Activated CD8-positive, alpha-beta memory T cell treated with anti-CD3 and anti-CD28 coated beads for 36 hours (primary cell): ENCODE measurements around the gene CAMTA1. TPM values are rescaled to one million over a fixed set of nuclear protein-coding genes. Genes with fewer than 3 reads are reported as not detected.

Source experiments
- CTCF ChIA-PET: fragments of 350-600 bp; sonication (Branson Sonifier 250); formaldehyde crosslinking; loops from one replicate; lab custom pipeline; 2021; ENCODE audit warnings: antibody characterized with exemption; lab: Charles Lee
- POLR2A ChIA-PET: fragments of 350-600 bp; sonication (Branson Sonifier 250); formaldehyde crosslinking; loops from one replicate; lab custom pipeline; 2021; ENCODE audit warnings: antibody characterized with exemption; lab: Charles Lee
- total RNA-seq, 2 experiments: library from RNA; stranded (reverse); gene quantifications; one replicate each; pipeline ENCODE4 v1.2.3, GENCODE V29; 2021

The CAMTA1 gene
- total RNA-seq, 2 experiments from 2014 or later = 66.5 to 72.5 TPM

DNA sequence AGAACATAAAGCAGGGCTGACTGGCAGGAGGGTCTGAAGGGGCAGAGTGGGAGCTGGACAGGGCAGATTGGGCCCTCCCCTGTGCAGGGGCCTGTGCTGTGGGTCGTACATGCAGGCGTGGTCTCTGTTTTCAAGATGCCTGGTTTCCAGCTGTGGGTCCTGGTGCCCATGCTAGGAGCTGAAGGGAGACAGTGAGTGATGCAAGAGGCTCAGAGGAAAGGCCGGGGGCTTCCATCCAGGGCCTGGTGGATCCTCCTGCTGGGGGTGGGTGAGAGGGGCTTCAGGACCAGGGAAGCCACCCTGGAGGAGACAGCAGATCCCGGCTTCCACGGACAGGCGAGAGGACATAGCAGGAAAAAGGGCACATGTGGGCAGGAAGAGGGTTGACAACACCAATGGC is 636.8 kb downstream of the CAMTA1 start:
- CTCF ChIA-PET = no interaction called here
- POLR2A ChIA-PET = no interaction called here

DNA sequence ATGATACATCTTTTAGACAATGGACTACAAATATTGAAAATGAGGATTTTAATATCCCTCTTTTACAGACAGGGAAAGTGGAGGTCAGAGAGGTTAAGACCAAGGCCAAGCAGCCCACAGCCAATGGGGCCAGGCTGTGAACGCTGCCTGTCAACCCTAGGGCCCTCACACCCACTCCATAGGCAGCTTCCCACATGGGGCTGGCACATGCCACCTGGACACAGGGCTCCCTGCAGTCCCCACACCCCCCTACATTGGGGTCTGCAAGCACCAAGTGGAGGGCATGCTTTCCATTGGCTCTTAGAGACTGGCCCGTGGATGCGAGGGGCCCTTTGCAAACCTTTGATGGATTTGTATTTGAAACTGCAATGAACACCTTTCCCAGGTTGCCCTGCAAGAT is 637.3 kb downstream of the CAMTA1 start:
- ChIA-PET POLR2A (no interaction called here), CTCF (no interaction called here)

DNA sequence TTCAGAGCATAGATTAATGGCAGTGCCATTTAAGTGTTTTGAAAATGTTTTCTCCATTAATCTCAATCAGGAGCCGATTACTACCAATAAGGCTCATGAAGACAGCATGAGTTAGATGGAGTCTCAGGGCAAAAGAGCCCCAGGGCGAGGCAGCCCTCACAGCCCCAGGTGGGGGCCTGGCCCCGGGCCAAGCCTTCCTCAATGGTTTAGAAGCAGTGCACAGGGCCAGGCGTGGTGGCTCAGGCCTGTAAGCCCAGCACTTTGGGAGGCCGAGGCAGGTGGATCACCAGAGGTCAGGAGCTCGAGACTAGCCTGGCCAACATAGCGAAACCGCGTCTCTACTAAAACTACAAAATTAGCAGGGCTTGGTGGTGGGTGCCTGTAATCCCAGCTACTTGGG is 637.7 kb downstream of the CAMTA1 start:
- ChIA-PET POLR2A (no interaction called here), CTCF (no interaction called here)

DNA sequence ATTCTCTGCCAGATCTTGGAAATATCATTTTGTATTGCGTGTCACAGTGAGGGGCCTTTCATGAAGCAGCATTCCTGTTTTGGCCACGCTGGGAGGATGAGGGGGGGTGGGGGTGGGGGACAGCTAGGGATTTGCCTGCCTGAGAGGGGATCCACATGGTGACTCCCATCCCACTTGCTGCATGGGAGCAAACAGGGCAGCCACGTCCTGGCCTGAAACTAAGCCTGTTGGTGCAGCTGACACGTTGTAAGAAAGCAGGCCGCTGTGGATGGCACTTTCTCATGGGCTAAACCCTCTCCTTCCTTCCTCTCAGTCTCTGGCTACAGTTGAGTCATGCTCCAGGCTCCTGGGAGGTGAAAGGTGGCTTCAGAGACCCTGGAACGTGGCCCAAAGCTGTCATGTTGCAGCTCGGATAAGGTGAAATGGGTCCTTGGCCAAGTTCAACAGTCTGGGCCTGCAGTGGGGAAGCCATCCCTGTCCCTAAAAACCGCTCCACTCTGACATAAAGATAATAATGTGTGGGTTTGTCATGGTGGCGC is 639.2 kb downstream of the CAMTA1 start:
- ChIA-PET POLR2A (no interaction called here), CTCF (no interaction called here)

DNA sequence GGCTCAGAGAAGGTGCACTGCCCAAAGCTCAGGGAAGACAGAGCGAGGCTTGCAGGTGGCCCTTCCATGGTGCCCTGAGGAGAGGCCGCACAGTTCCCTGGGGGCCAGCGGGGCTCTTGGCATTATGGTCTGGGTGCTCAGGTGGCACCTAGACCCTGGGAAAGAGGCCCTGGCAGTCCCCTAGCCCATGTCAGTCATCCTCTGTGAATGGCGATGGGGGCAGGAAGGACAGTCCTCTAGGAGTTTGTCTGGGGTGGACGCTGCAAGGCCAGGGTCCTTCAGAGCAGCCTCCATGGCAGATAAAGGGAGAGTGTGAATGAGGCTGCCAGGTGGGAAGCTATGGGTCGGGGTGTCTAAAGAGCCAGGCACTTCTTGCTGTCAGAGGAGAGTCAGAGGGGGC is 640.0 kb downstream of the CAMTA1 start:
- ChIA-PET POLR2A (no interaction called here), CTCF (no interaction called here)

DNA sequence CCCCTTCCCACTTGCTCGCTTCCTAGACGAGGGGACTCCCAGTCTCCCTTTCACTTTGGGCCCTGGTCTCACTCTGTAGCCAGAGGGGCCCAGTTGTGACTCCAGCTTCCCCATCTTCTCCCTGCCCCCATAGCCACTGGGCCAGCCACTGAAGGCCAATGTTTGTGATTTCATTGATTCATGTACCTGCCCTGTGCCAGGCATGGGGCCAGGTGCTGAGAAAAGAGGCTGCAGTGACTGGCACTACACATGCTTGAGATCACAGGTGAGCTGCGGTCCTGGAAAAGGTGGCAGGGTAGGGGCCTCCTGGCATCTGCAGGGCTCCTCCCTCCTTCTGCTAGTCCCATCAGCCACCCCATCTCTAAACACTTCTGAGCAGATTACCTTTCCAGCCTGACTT is 640.5 kb downstream of the CAMTA1 start:
- ChIA-PET POLR2A (no interaction called here), CTCF (no interaction called here)

DNA sequence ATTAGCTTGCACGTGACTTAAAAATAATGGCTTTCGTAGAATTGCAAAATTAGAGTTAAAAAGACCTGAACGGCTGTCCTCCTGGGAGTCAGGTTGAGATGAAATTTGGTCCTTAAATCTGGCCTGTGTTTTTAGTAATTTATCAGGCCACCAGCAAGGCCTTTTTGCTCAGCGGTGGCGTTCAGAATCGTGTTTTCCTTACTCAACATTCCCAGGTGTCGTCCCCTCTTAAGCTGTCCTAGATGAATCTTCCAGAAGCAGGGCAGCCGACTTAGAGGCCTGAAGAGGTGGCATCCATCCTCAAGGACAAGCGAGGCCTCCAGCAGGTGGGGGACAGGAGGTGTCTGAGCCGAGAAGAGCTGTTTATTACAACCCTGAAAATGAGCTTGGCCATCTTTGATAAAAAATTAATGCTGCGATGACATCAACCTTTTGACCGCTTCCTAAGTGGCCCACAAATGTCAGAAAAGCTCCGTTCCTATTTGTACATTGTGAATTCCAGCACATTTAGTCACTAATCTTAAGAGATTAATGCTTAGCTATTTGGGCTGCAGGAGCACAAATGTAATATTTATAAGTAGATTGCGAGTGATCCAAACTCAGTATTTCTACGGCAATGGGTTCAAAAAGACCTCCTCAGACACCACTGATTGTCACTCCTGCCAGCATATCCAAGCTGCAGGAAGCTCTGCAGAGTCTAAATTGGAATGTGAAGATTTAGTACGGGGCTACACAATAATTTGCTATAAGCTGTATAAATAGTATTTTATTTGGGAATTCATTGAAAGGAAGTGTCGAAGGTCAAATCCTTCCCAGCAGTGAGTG is 641.7 kb downstream of the CAMTA1 start:
- ChIA-PET CTCF (no interaction called here), POLR2A (no interaction called here)

DNA sequence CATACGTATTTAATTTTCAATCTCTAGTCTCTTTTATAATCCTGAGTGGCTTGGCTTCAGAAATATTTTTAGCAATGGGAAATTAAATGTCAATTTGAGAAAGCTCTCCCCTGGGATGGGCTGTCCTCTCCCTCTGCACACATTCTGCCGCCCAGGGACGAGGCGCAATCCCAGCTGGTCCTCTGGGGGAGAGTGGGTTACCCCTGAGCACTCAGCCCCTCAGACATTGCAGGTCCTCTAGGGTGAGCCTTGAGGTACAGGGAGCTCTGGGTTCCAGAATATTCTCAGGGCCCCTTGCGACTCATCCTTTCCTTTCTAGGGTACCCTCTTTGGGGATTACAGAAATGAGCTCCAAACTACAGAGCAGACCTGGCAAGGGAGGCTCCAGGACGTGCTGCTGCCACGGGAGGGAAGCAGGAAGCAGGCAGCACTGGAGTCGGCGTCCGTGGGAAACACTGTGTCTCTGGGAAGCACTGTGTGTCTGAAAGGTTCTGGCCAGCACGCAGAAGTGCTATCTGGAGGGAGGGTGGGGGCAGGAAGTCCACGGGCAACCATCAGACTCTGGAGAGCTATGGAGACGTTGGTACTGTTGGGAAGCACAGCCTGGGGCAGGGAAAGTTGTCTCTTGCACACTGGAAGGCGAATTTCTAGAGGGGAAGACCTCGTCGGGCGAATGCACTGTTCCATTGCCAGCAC is 642.5 kb downstream of the CAMTA1 start:
- POLR2A ChIA-PET = no interaction called here
- CTCF ChIA-PET = no interaction called here

DNA sequence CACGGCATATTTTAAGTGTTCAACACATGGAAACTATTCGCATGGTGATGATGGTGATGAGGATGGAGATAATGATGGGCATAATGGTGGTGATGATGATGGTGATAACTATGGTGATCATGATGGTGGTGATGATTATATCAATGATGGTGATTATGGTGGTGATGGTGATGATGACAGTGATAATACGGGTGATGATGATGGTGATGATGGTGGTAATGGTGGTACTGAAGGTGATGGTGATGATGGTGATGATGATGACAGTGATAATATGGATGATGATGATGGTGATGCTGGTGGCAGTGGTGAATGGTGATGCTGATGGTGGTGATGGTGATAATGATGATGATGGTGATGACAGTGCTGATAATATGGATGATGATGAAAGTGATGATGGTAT is 644.0 kb downstream of the CAMTA1 start:
- POLR2A ChIA-PET = no interaction called here
- CTCF ChIA-PET = no interaction called here

DNA sequence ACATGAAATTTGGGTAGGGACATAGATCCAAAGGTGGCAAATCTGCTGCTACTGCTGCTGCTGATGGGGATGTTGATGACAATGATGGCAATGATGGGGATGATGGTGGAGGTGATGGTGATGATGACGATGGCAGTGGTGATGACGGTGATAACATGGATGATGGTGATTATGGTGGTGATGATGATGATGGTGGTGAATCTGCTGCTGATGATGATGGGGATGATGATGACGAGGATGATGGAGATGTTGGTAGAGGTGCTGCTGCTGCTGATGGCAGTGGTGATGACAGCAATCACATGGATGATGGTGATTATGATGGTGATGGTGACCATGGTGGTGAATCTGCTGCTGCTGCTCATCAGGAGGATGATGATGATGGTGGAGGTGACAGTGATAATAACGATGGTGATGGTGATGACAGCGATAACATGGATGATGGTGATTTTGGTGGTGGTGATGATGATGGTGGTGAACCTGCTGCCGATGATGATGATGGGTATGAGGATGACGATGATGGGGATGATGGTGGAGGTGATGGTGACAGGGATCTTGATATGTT is 644.9 kb downstream of the CAMTA1 start:
- ChIA-PET POLR2A (no interaction called here), CTCF (no interaction called here)

DNA sequence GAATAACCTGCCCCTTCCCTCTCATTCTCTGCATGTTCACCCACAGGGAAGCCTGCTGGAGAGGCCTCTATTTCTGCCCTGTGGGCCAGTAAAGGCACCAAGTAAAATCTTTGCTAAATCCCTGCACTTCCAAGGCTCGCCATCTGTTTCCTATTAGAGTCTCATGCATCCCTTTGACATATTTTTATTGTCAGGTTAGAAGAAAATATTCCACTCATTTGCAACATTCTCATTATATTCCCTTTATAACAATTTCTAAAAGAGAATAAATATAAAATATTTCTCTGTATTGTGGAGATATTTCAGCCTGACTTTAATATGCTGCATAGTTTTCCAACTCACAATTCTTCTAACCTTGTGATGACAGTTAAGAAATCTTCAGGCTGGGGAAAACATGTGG is 645.4 kb downstream of the CAMTA1 start:
- POLR2A ChIA-PET = no interaction called here

DNA sequence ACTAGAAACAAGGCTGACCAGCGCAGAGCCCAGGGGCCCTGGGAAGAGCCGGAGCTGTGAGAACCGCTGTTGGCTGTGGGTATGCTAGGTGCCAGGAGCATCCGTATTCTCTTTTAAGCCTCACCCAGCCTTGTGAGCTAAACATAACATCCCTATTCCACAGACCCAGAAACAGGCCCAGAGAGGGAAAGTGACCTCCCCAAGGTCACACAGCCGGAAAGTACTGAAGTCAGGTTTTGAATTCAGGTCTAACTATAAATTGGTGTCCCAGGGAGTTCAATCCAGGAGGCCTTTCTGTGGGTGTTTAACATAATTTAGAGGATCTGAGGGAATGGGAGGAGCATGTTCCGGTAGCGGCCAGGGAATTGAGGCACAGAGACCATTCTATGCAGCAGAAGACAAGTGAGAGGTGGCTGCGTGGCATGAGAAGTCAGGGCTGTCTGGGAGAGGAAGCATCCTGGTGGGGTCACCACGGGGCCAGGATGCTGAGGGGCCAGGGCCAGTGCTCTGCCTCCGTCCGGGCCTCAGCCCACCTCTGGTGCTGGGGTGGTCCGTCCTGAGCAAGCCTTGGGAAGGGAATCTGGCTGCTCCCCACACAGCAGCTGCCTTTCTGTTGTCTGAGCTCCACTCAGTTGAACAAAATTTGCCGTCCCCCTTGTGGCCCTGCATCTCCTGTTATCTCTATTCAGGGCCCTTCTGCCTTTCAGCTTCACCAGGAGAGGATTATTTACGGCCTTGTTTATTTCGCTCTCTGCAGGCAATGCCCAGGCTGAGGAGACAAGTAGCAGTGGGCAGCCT is 647.0 kb downstream of the CAMTA1 start:
- ChIA-PET CTCF (no interaction called here), POLR2A (no interaction called here)

More for the DNA sequence above, 645.4 kb downstream of the CAMTA1 start:
- CTCF ChIA-PET = no interaction called here

DNA sequence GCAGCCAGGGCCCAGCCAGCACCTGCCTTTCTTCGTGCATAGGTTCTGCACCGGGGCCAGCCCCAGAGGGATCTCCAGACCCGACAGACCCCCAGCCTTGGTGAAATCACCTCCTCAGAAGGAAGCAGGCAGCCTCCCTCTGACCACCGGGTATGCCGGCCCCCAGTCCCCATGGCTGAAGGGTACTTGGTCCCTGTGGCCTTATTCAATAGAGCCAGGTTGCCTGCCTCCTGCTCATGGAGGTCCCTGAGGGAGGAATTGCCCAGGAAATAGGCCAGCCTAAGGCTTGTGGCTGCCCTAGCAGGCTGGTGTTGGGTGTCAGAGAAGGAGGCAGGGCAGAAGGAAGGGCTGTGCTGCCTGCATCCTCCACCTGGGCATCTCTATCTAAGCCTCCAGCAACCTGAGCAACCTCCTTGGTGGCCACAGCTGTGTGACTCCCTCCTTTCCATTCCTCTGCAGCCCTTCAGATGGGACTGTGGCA is 647.7 kb downstream of the CAMTA1 start:
- CTCF ChIA-PET = no interaction called here
- POLR2A ChIA-PET = no interaction called here

DNA sequence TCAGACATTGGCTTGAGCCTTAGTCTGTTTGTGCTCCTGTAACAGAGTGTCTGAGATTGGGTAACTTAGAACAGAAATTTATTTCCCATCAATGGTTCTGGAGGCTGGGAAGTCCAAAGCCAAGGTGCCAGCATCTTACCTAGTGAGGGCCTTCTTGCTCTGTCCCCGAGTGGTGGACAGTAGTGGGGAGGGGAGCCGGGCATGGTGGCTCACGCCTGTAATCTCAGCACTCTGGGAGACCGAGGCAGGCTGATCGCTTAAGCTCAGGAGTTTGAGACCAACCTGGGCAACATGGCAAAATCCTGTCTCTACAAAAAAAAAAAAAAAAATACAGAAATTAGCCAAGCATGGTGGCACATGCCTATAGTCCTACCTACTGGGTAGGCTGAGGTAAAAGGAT is 649.3 kb downstream of the CAMTA1 start:
- ChIA-PET CTCF (interaction anchor here (0.7 kb wide), 1 partner anchor 191 kb away, joined by 4 read pairs; no protein-coding TSS in a partner anchor), POLR2A (no interaction called here)

DNA sequence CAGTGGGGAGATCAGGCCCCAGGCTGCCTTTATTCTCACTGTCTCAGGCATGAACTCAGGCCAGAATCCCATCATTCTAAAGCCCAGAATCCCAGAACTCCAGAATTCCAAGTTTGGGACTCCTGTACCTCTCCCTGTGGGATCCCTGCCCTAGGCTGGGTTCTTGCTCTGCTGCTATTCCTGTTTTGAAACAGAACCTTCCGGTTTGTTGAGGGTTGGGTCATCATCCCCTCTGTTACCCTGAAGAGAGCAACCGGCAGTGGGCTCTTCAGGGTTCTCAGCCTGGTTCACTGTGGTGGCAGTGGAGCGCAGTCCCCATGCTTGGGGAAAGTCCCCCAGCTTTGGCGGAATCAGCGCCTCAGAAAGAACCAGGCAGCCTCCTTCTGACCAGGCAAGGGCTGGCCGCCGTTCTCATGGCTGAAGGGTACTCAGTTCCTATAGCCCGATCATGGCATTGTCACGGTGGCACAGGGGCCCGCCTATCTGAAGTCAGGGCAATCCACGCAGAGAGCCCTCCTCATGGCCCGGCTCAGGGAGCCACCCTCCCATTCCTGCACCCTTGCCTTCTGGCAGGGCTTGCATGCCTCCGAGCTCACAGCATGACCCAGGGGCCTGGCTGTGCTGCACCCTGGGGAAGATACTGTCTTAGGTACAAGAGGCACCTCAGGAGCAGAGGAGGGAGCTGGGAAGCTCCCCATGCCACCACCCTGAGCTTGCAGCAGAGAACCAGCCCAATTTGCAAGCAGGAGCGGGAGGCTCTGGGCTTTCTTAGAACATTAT is 650.2 kb downstream of the CAMTA1 start:
- ChIA-PET POLR2A (no interaction called here), CTCF (no interaction called here)

DNA sequence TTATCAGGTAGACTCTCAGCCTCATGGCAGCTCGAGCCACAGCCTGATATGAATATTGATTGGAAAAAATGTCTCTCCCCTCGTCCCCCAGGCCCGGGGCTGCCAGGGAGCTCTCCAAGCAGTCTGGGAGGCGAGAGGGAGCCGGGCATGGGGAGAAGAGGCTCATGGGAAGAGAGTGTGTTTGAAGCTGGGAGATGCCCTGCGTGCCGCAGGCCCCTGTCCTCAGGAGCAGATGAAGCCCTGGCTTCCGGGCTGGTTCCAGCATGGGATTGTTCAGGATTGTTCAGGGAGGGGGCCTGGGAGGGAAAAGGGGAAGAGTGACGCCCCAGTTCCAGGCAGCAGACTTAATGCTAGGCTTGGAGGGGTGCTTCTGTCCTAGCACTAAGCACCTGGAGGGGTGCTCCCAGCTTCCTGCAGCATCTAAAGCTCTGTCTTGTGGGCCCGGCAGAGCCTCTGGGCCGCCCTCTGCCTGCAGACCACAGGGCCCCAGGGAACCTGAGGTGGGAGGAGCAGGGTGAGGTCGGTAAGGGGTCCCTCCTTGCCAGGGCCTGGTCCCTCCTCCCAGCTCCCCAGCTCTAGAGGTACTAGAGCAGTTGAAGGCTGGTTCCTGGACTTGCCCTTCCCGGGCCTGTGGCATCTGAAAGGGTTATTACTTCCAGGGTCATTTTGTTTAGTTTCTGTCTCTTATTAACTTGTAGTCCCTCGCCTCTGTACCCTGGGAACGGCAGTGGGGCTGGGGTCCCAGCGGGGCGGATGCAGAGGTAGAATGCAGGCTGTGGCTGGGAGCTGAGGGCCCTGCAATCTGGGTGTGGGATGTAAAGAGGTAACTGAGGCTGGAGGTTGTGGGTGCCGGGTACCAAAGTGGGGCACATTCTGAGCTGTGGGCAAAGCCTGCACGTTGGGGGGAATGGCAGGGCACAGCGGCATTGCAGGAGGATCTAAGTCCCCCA is 651.1 kb downstream of the CAMTA1 start:
- ChIA-PET CTCF (no interaction called here), POLR2A (no interaction called here)

DNA sequence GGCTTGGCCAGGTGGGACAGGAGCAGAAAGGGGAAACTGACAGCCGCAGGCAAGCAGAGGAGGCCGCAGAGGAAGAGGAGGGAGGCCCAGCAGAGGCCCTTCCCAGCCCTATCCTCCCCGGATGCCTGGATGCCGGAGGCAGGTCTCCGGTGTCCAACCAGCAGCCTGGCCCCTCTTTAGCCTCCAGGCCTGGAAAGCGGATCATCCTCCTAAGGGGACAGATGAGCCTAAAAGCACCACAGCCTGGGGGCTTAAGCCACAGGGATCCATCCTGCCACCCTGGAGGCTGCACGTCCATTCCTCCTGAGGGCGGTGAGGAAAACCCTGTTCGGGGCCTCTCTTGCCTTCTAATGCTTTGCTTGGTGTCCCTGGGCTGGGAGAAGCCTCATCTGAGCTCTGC is 651.8 kb downstream of the CAMTA1 start:
- ChIA-PET CTCF (no interaction called here), POLR2A (no interaction called here)
